Activated CD8-positive, alpha-beta memory T cell treated with anti-CD3 and anti-CD28 coated beads, Interleukin-2, amount 50 U/mL, for 1 hour (primary cell): ENCODE data around the gene SSBP2.
"Not testable (repeated sequence)": the region's sequence is repeated elsewhere in the genome, so short reads cannot be mapped to it uniquely, and the experiment has no call there.

Experiments
- DNase-seq: peaks from one replicate; pipeline ENCODE4 v3.0.0-alpha.2; 2020; ENCODE audit errors: extremely low read depth

The SSBP2 gene

DNA sequence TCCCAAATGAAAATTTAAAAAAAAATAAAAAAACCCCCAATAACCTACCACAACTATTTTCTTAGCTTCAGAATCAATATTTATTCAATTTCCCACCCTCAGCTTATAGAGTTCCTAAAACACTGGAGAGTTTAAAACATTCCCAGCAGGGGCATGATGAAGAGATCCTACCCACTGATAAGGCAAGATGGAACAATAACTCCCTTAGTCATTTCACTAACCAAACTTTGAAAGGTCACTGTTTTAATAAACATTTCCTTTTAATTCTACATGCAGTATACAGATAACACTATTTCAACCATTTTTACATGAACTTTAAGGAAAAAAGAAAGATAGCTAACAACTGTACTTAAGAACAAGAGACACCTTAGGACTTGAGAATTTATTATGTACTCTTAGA lies 322.0 kb downstream of the SSBP2 start:
- no peak for DNase-seq

DNA sequence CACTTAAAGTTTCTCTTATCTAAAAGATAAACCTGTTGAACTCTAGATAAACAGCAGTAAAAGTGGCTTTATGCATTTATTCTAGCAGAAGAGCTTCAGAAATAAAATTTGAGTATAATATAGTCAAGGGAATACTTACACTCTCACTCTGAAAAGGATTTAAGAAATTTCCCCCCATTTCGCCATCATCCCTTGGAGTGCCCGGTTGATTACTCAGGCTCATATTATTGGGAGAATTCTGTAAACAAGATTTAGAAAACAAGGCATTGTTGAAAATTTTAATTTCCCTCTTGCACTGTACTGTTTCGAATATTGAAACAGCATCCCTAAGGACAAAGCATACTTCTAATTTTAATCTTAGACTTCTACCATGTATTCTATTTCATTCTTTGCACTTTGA lies 322.5 kb downstream of the SSBP2 start:
- no peak for DNase-seq

DNA sequence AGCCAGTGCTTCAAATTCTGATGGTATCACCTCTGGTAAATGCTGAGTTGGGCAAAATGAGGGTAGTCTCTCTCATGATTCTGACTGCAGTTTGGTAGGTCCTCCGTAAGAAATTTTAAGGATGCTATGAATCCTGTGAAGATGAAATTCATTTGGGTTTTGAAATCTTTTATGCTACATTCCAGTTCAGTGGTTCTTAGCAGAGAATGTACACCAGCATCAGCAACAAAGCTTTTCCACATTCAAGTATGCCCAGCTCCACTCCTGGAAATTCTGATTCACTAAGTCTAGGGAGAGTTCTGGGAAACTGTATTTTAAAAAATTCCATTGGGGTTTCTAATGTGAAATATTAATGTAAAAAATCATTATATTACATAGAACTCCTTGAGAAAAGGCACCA lies 323.3 kb downstream of the SSBP2 start:
- no peak for DNase-seq

DNA sequence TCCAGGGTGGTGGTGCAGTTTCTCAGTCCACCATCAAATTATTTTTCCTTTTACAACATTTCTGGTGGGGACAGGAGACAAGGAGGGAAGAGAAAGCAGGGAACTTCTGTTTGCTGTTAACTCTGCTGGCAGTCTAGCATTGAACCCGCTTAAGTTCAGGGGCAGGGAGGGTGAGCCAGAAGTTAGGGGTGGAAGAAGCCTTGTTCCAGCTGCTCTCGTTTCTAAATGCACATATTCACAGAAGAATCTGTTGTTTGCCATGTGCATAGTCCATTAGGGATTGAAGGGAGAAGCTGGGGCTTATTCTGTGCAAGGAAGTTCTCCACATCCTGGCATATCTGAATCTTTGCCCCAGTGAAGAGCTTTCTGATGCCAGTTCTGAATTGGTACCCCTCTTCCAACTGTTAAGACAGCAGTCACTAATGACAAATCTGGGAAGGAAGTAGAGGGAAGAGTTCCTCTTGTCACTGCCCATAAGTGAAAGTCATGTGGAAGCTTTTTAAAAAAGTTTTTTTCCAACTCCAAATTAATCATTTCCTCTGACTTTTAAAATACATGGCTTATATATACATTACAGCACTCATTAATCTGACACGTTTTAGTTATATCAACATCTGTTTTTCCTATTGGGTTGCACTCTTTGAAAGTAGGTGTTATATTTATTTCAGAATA lies 324.4 kb downstream of the SSBP2 start:
- DNase-seq: no peak

DNA sequence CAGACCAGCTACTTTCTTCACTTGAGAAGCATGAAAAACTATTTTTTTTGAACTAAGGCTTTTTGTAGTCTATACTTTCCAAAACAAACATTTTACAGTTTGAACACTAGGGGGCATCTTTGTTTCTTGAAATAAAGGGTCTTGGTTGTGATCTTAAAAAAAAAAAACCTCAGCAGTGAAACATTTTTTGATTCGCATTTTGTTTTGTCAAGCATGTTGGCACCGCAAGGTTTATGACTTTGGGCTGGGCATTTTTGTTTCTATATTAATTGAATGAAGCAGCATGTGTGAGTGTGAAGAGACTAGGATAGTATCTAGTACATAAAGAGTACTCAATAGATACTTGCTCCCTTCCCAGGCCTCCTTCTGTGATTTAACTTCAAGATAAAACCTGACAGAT lies 325.3 kb downstream of the SSBP2 start:
- DNase-seq: no peak

DNA sequence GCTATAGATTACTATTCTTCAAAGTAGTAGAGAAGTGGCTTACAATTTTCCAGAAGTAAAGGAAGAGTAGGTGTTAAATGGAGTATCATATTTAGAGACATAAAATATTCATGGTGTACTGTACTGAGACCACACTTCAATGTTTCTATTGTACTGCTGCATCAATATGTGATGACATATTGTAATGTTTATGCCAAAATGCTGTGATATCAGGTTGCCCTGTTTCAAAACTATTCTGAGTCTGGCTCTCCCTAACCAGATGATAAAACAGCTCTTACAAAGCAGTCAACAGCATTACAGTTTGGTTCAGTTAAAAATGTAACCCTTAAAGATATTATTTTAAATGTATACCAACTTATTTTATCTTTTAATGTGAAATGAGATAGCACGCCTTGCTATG lies 326.2 kb downstream of the SSBP2 start:
- DNase-seq: no peak

DNA sequence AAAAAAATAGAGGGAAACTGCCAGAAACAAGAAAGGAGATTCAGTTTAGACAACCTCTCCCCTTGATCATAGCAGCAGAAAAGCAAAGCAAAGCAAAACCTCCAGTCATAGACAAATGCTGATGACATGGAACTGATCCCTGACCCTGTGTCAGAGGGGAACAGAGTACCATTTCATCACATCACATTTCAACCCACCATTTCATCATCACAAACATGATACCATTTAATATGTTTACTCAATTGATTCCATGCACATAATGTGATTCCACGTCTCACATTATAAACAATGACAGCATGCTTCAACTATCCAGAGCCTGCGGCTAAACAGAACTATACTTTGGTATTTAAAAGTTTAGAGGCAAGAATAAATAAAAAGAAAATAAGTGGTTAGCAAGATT lies 328.2 kb downstream of the SSBP2 start:
- DNase-seq: no peak

DNA sequence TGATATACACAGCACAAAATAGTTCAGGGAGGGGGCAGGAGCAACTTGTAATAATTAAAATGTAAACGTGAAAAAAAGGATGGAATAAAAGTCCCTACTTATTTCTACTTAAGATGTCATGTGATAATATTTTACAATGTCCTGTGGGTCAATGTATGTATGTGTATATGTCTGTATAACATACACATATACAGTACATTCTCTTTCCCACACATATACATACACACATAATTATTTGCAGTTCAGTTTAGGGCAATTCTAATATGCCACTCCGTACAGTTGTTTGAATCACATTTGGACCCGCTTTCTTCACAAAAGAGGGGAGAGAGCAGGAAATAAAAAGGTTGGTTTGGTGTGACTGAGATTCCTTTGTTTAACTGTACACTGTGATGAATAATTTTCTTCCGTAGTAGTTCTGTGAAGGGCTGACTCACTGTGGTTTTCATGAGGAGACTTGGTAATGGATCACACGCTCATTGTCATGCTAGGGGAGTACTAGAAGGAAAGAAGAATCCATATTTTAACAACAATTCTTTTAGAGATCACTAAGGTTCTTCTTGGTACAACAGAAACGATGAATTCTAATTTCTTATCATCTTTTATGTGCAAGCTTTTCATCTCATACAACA lies 330.7 kb downstream of the SSBP2 start:
- no peak for DNase-seq

DNA sequence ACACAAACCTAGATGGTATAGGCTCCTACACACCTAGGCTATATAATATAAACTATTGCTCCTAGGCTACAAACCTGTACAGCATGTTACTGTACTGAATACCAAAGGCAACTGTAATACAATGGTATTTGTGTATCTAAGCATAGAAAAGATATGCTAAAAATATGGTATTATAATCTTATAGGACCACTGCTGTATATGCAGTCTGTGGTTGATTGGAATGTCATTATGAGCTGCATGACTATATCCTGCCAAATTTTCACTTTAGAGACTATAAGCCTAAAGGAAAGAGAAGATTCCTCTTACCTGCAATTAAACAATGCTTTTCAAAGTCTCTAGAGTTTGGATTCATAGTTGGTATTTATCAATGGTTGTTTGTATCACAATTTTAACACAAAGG lies 332.3 kb downstream of the SSBP2 start:
- DNase-seq: no peak

DNA sequence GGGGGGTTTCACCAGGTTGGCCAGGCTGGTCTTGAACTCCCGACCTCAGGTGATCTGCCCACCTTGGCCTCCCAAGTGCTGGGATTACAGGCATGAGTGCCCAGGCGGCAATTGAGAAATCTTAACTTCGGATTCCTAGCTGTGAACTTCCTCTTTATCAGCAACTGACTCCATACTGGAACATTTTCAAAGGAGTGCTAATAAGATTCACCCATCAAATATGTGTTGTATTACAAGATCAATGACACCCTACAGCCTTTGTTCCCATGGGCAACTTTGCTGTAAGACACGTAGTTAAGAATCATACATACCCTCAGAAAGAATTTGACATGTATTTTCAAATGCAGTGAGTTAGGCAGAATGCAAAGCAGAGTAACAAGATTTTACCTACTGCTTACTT lies 333.8 kb downstream of the SSBP2 start:
- no peak for DNase-seq

DNA sequence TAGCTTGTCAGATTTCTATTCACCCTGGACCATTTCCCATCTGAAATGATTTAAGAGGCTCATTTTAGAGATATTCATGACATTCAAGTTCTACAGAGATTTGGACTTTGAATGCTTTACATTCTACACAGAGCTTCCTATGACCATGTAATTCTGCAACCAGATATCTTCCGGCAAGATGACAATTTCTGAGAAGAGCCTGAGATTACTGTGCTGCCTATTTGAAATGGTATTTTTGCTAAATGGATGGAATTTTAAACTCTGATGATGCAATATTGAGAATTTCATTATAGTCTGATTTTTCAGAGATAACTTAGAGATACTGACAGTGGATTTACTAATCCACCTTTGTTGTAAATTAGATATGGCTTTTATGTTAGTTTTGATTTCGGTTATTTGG lies 341.0 kb downstream of the SSBP2 start:
- no peak for DNase-seq

DNA sequence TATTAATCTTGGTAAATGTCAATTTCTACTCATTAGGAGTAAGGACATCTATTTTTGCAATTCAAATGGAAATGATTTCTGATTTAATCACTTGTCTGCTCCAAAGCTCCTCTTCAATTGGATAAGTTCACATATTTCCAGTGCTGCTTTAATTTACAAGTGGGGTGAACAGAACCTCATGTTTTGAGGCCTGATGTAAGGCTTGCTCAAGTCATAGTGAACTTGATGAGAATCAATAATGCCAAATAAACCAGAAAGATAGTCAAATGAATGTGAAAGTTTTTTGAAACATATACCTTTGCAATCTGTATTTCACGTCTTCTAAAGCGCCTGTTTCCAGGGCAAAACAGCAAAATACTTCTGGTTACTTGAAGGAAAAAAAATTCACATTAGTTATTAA lies 341.5 kb downstream of the SSBP2 start:
- no peak for DNase-seq

DNA sequence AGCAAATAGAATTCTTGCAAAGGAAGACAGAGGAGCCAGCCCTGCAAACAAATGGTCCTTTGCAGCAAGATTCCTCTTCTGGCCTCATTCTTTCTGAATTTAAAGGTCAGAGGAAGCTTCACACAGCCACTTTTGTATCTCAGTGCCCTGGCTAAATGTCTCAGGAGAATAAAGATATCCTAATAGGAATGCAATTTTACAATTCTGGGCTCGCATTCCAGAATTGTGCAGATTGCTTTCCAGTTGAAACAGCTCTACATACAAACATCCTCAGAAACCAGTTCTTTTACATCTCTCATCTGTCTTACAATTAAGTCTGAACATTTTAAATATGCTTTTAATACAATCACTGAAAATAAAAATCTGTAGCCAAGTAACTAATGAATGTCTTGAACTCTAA lies 342.4 kb downstream of the SSBP2 start:
- DNase-seq: no peak

DNA sequence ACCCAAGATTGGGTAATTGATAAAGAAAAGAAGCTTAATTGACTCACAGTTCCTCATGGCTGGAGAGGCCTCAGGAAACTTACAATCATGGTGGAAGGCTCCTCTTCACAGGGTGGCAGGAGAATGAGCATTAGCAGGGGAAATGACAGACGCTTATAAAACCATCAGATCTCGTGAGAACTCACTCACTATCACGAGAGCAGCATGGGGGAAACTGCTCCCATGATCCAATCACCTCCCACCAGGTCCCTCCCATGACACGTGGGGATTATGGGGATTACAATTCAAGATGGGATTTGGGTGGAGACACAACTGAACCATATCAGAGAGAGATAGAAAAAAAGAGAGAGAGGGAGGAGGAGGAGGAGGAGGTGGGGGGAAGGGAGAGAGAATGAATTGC lies 343.1 kb downstream of the SSBP2 start:
- not testable (repeated sequence) for DNase-seq

DNA sequence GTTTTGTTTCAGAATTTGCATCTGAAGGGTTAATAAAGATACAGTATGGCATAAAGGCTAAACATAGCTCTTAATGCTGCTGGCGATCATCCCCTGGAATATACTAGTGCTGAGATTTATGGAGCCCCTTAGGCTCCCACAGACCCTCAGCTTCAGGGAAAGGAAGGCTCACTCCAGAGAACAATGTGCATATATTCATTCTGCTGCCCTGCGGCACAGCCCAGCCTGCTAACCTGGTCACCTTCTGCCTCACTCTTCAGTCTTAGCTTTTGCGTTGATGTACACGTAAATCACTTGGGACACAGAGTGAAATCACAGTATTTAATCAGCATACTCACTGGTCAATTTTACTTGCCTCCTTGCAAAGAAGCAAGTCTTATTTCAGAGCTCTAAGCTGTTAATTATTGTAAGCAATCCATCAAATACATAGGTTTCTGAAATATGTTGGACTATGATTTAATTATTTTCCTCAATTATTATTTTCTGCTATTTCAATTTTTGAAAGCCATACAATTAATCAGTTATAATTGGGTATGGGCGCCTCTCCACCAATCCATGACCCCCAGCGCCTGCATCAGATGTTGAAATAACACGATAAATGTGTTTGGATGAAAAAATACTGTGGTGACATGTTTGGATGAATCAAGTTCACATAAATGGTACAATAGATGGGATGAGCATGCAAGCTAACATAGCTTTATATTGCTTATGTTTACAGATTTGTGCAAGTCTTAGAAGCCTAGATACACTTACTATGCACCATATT lies 345.6 kb downstream of the SSBP2 start:
- no peak for DNase-seq

DNA sequence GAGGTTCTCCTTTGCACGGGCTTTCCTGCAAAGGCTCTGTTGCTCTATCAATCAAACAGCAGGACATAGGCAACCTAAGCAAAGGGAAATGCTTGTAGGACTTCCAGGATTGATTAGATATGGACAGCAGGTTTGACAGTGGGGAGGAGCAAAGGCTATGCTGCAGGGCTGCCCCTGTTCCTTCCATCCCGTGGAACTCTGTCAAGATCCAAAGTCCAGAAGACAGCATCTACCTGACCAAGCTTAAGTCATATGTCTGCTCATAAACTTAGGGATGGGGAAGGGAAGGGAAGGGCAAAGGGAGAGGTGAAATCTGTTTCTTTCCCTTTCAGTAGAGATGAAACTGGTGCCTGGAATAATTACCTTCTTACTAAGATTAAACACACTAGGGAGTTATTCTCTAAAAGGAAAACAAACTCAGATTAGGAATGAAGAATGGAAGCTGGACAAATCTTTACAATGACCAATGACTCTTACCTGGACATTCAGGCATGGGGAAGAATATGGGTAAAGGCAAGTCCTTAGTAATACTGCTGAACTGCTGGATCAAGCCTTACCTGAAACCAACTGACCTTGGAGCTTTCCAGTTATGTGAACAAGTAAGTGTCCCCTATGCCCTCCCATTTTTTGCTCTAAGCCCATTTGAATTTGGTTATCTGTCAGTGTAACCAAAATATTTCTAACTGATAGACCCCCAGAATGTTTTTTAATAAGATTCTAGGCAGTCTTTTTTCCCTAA lies 348.5 kb downstream of the SSBP2 start:
- no peak for DNase-seq

DNA sequence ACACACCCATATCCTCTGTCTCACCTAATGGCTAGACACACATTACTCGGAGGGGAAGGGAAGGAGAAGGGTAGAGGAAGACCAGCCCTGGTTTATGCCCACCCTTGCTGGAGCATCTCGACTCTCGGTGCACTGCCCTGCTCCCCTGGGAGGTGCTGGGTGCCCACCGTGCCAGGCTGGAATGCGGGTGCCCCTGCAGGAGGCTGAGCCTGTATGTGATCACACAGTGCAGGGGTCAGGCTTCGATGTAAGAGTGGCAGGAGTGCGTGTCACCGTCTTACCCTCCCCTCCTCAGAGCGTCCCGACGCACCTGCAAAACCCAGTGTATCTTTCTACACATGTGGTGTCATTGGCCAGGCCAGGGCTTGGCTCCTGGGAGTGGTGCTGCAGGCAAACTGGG lies 349.6 kb downstream of the SSBP2 start:
- DNase-seq: no peak

DNA sequence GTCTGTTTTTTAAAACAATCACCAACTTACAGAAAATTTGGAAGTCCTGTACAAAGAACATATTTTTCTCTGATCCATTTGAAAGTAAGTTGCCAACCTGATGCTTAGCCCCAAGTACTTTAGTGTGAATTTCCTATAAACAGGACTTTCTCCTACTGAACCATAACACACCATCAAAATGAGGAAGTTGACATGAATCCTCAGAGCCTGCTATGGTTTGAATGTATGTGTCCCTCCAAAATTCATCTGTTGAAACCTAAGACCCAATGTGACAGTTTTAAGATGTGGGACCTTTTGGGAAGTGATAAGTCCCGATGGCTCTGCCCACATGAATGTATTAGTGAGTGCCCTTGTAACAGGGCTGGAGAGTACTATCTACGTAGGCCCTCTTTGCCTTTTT lies 350.5 kb downstream of the SSBP2 start:
- no peak for DNase-seq

DNA sequence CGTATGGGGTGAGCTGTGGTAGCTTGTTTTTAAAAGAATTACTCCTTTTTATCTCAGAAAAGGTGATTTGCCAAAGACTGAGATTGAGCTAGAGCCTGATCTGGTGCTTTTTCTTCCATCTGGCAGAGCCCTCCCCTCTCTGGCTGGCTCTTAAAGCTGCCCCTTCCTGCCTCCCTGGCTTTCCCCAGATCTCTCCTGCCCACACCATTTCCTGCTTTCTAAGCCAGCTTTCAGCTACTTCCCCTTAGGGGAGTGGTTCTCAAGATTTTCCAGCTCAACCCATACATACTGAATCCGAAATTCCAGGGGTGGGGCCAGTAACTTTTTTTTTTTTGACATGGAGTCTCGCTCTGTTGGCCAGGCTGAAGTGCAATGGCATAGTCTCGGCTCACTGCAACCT lies 352.2 kb downstream of the SSBP2 start:
- DNase-seq: no peak

DNA sequence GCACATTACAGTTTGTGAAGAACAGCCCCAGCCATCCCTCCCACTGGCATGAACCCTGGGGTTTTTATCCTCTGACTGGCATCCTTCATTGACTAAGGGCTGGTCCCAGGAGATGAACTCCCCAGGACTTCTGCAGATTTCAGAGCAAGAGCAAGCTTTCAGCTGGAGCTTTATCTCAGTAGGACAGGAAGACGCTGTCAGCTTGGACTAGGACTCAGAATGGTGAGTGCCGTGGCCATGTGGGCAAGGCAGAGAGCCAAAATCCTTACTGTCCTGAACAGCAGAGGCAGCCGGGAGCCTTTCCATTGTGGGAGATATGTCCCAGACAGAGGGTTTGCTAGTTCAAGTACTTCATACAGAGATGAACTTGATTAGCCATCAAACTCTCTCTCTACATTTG lies 353.7 kb downstream of the SSBP2 start:
- DNase-seq: no peak

DNA sequence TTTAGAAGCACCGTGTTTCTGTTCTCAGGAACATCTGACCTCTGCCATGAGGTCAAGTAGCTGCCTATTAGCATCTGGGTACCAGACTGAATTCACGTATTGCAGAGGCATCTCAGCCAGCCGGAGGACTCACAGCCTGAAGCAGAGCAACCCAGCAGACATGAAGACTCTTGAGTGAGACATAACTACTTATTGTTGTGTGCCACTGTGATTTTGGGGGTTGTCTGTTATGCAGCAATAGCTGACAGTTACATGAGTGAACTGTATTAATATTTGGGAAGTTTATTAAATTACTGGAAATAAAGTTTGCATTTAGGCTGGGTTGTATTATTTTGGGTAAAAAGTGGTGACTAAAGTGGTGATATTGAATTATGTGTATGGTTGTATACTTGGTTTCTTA lies 355.6 kb downstream of the SSBP2 start:
- no peak for DNase-seq
